Osteoblast (primary cell): ENCODE data around the gene EPB41L4B. TPM values are rescaled to one million over a fixed set of nuclear protein-coding genes. Genes with fewer than 3 reads are reported as not detected.

Experiments used
- DNase-seq: peaks from one replicate; pipeline ENCODE4 v3.0.0; 2011; ENCODE audit warnings: low spot score, mixed read lengths; ENCODE audit not compliant: insufficient read length; ENCODE audit errors: missing footprints
- H2AFZ ChIP-seq: 2 replicates; pipeline ENCODE4 v1.6.0; 2011; ENCODE audit warnings: mild to moderate bottlenecking, low read length
- H3K27ac ChIP-seq: 2 replicates; pipeline ENCODE4 v1.5.1; 2011; ENCODE audit warnings: mild to moderate bottlenecking, low read depth, low read length, moderate library complexity
- H3K27me3 ChIP-seq: 2 replicates; pipeline ENCODE4 v1.6.0; 2012; ENCODE audit warnings: mild to moderate bottlenecking, control low read depth, inconsistent platforms, low read length, moderate library complexity; ENCODE audit not compliant: insufficient read depth
- H3K36me3 ChIP-seq: 2 replicates; pipeline ENCODE4 v1.5.1; 2011; ENCODE audit warnings: mild to moderate bottlenecking, low read length, control low read depth, moderate library complexity; ENCODE audit not compliant: insufficient read depth
- H3K4me1 ChIP-seq: 2 replicates; pipeline ENCODE4 v1.5.1; 2011; ENCODE audit warnings: mild to moderate bottlenecking, low read length, control low read depth, moderate library complexity; ENCODE audit not compliant: insufficient read depth
- H3K4me2 ChIP-seq: 2 replicates; pipeline ENCODE4 v1.6.0; 2011; ENCODE audit warnings: mild to moderate bottlenecking, low read length; ENCODE audit not compliant: insufficient read depth
- H3K4me3 ChIP-seq: fragments of 200-600 bp; sonication (generic); 3 replicates; pipeline ENCODE4 v1.5.1; 2012; ENCODE audit warnings: mild to moderate bottlenecking, low read length, inconsistent platforms; ENCODE audit not compliant: insufficient read depth
- H3K79me2 ChIP-seq: 2 replicates; pipeline ENCODE4 v1.6.0; 2012; ENCODE audit warnings: mild to moderate bottlenecking, low read length, control low read depth, inconsistent platforms; ENCODE audit not compliant: insufficient read depth
- H3K9me3 ChIP-seq: 2 replicates; pipeline ENCODE4 v1.5.1; 2011; ENCODE audit warnings: low read depth, low read length, control low read depth
- H4K20me1 ChIP-seq: 2 replicates; pipeline ENCODE4 v1.6.0; 2012; ENCODE audit warnings: mild to moderate bottlenecking, low read length, control low read depth; ENCODE audit not compliant: insufficient read depth
- CTCF ChIP-seq: IDR thresholded peaks from 2 replicates; pipeline ENCODE4 v1.5.1; 2011; ENCODE audit warnings: mild to moderate bottlenecking, low read depth, low read length, moderate library complexity; ENCODE audit errors: extremely low read depth
- total RNA-seq: library from RNA; depleted of rRNA; stranded (reverse); fragments of >200 nt; gene quantifications from 2 replicates; pipeline ENCODE4 v1.2.3, GENCODE V29; 2012

Gene EPB41L4B
- total RNA-seq, 1 donor = 2.2 TPM

- Histone ChIP-seq H3K27ac (no peak overlapping the region), H3K4me1 (peaks cover 5% of the 10 kb centered on the region), H3K36me3 (no peaks in the 10 kb centered on the region), H3K27me3 (peaks cover 38% of the 10 kb centered on the region), H3K4me3 (no peak overlapping the region), H3K4me2 (no peak overlapping the region), H3K9me3 (no peaks in the 10 kb centered on the region), H2AFZ (no peak overlapping the region), H4K20me1 (no peaks in the 10 kb centered on the region), H3K79me2 (no peaks in the 10 kb centered on the region)
- no peak for DNase-seq
- no peak for TF ChIP-seq CTCF
These were observed 8.9 kb upstream of the EPB41L4B start for GRCh38 chr9:109329638-109330258.

GRCh38 chr9:109328978-109329637 is 8.2 kb upstream of the EPB41L4B start:
- no peak for DNase-seq
- Histone ChIP-seq H2AFZ (no peak overlapping the region), H3K27me3 (peaks cover 39% of the 10 kb centered on the region)

GRCh38 chr9:109325089-109325488 is 4.2 kb upstream of the EPB41L4B start:
- TF ChIP-seq CTCF = no peak
- H3K4me2 ChIP-seq = no peak overlapping the region
- H3K9me3 ChIP-seq = no peaks in the 10 kb centered on the region
- H2AFZ ChIP-seq = no peak overlapping the region
- H3K79me2 ChIP-seq = no peaks in the 10 kb centered on the region
- H3K36me3 ChIP-seq = no peaks in the 10 kb centered on the region
- H3K27me3 ChIP-seq = peaks cover 51% of the 10 kb centered on the region
- H4K20me1 ChIP-seq = no peaks in the 10 kb centered on the region
- no peak for DNase-seq
- H3K4me3 ChIP-seq = no peak overlapping the region
- H3K27ac ChIP-seq = no peak overlapping the region
- H3K4me1 ChIP-seq = peaks cover 3% of the 10 kb centered on the region

More at GRCh38 chr9:109328978-109329637, 8.2 kb upstream of the EPB41L4B start:
- Histone ChIP-seq H3K27ac (no peak overlapping the region), H3K36me3 (no peaks in the 10 kb centered on the region), H3K79me2 (no peaks in the 10 kb centered on the region), H3K4me3 (no peak overlapping the region), H3K9me3 (no peaks in the 10 kb centered on the region), H3K4me1 (peaks cover 5% of the 10 kb centered on the region), H4K20me1 (no peaks in the 10 kb centered on the region), H3K4me2 (no peak overlapping the region)
- TF ChIP-seq CTCF = no peak

- Histone ChIP-seq H3K36me3 (no peaks in the 10 kb centered on the region), H2AFZ (no peak overlapping the region), H3K79me2 (no peaks in the 10 kb centered on the region), H3K27ac (no peak overlapping the region), H3K4me3 (no peak overlapping the region), H4K20me1 (no peaks in the 10 kb centered on the region), H3K27me3 (peaks cover 58% of the 10 kb centered on the region), H3K9me3 (no peaks in the 10 kb centered on the region), H3K4me1 (peaks cover 12% of the 10 kb centered on the region), H3K4me2 (no peak overlapping the region)
- no peak for DNase-seq
- TF ChIP-seq CTCF = no peak
These were observed 2.9 kb upstream of the EPB41L4B start for GRCh38 chr9:109323771-109324170.
